Nephron (organoid): ENCODE measurements around the gene LRRC49.
"Not testable (repeated sequence)": the region's sequence is repeated elsewhere in the genome, so short reads cannot be mapped to it uniquely, and the experiment has no call there.

Experiments
- H3K27ac Mint-ChIP-seq, 3 experiments: 2 replicates each; pipeline ENCODE4 v1.8.0; 2020; ENCODE audit warnings: mixed read lengths in 3 of 3, mild to moderate bottlenecking in 2 of 3, moderate library complexity in 1 of 3
- H3K27me3 Mint-ChIP-seq: 2 replicates; pipeline ENCODE4 v1.8.0; 2021; ENCODE audit warnings: low read depth, mild to moderate bottlenecking, moderate library complexity, mixed read lengths
- H3K36me3 Mint-ChIP-seq: 2 replicates; pipeline ENCODE4 v1.8.0; 2020; ENCODE audit warnings: low read depth, mixed read lengths
- H3K4me1 Mint-ChIP-seq: 2 replicates; pipeline ENCODE4 v1.8.0; 2020; ENCODE audit warnings: mixed read lengths
- H3K4me3 Mint-ChIP-seq, 3 experiments: 2 replicates each; pipeline ENCODE4 v1.8.0; 2020; ENCODE audit warnings: mild to moderate bottlenecking in 3 of 3, mixed read lengths in 3 of 3, moderate library complexity in 2 of 3
- H3K9me3 Mint-ChIP-seq: 2 replicates; pipeline ENCODE4 v1.8.0; 2020; ENCODE audit warnings: mixed read lengths
- TF ChIP-seq, protein P1 (sequence below), 3 experiments: fragments of 200-600 bp; sonication (generic); IDR thresholded peaks; one replicate each; pipeline ENCODE4 v1.5.0; 2021; ENCODE audit warnings: antibody characterized with exemption in 3 of 3; ENCODE audit not compliant: unreplicated experiment in 3 of 3

The LRRC49 gene

GRCh38 chr15:70931821-70932220, 39.2 kb downstream of the LRRC49 start:
- peaks cover 13% of the 10 kb centered on the region for H3K9me3 Mint-ChIP-seq
- H3K27ac Mint-ChIP-seq: no peak overlapping the region
- peaks cover 4% of the 10 kb centered on the region for H3K4me1 Mint-ChIP-seq
- no peaks in the 10 kb centered on the region for H3K27me3 Mint-ChIP-seq
- H3K4me3 Mint-ChIP-seq: no peak overlapping the region
- H3K36me3 Mint-ChIP-seq: peaks cover 19% of the 10 kb centered on the region
- TF ChIP-seq, protein P1, sequence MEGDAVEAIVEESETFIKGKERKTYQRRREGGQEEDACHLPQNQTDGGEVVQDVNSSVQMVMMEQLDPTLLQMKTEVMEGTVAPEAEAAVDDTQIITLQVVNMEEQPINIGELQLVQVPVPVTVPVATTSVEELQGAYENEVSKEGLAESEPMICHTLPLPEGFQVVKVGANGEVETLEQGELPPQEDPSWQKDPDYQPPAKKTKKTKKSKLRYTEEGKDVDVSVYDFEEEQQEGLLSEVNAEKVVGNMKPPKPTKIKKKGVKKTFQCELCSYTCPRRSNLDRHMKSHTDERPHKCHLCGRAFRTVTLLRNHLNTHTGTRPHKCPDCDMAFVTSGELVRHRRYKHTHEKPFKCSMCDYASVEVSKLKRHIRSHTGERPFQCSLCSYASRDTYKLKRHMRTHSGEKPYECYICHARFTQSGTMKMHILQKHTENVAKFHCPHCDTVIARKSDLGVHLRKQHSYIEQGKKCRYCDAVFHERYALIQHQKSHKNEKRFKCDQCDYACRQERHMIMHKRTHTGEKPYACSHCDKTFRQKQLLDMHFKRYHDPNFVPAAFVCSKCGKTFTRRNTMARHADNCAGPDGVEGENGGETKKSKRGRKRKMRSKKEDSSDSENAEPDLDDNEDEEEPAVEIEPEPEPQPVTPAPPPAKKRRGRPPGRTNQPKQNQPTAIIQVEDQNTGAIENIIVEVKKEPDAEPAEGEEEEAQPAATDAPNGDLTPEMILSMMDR (IDR thresholded peaks at IDR 0.05; ENCODE audit: unreplicated experiment in 3 of 3): no peak

DNA sequence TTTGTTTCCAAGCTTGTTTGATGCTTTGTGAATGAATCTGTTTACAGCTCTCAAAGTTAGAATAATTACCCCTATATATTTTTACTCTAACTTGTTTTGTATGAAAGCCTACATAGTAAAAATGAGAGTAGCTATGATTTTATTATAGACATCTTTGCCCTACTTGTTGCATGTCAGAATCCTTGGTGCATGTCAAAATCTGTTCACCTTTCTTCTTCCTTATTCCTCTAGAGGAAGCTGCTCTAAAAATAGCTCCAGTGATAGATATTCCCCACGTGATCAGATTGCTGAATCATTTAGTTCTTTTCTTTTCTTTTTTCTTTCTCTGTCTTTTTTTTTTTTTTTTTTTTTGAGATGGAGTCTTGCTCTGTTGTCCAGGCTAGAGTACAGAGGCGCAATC, 39.8 kb downstream of the LRRC49 start:
- no peak overlapping the region for H3K27ac Mint-ChIP-seq
- peaks cover 4% of the 10 kb centered on the region for H3K4me1 Mint-ChIP-seq
- peaks cover 13% of the 10 kb centered on the region for H3K9me3 Mint-ChIP-seq

DNA sequence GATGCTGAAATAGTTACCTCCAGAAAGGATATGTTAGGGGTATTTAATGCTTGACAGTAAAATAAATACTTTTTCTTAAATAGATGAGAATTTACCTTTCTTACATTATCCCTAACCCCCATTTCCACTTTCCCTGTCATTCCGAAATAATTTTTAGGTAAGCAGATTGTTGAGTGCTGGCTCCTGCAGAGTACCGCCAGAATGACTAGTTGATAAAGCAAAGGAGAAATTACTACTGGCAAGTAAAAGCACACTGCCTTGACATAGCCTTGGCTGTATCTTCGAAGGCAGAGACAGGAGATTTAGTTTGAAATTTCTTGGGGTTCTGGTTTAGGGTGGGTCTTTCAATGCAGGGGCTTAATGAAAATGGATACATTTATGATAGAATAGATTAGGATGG, 40.8 kb downstream of the LRRC49 start:
- Mint-ChIP-seq H3K36me3 (peaks cover 14% of the 10 kb centered on the region), H3K9me3 (peaks cover 10% of the 10 kb centered on the region), H3K4me3 (no peak overlapping the region), H3K27me3 (no peaks in the 10 kb centered on the region), H3K4me1 (peaks cover 4% of the 10 kb centered on the region), H3K27ac (peak overlapping the region in 2 of 3 experiments; percentile 22 to 43)
- TF ChIP-seq, protein P1 (IDR thresholded peaks at IDR 0.05; ENCODE audit: unreplicated experiment in 3 of 3): no peak

More for the DNA sequence above, 39.8 kb downstream of the LRRC49 start:
- TF ChIP-seq, protein P1 (IDR thresholded peaks at IDR 0.05; ENCODE audit: unreplicated experiment in 3 of 3): no peak
- Mint-ChIP-seq H3K4me3 (no peak overlapping the region), H3K36me3 (peaks cover 19% of the 10 kb centered on the region), H3K27me3 (no peaks in the 10 kb centered on the region)

DNA sequence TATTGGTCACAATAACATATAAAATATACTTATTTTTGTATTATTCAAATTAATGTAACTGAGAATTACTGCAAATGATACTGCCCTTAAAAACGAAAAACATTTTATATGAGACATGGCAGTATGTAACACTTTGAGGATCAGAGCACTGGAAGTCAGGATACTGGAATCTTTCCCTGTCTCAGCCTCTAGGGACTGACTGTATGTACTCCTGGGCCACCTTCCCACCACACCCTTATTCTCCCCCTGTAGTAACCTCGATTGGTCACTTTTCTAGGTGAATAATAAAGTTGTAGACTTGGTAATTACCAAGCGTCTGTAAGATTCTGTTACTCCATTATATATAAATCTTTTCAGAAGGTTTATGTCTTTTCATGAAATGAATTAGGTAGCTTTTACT, 43.0 kb downstream of the LRRC49 start:
- H3K4me3 Mint-ChIP-seq: no peak overlapping the region
- no peaks in the 10 kb centered on the region for H3K9me3 Mint-ChIP-seq
- H3K36me3 Mint-ChIP-seq: no peaks in the 10 kb centered on the region
- H3K4me1 Mint-ChIP-seq: peaks cover 4% of the 10 kb centered on the region
- TF ChIP-seq, protein P1 (IDR thresholded peaks at IDR 0.05; ENCODE audit: unreplicated experiment in 3 of 3): no peak
- H3K27ac Mint-ChIP-seq: no peak overlapping the region
- H3K27me3 Mint-ChIP-seq: no peaks in the 10 kb centered on the region

DNA sequence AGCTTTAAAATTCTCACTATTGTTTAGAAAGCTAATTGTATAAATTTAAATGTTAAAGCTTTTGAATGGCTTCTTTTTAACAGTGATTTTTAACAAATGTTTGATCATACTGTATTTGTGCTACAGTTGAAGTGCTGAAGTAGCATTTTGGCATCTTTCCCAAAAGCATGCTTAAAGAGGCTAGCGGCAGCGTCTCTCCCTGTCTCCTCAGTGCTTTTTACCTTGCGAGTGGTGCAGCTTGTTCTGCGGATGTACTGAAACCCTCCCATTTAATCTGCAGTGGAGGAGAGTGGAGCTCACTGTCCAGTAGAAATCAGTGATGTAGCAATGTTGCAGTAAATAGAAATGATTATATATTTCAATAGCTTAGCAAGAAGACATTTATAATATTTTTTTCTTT, 43.7 kb downstream of the LRRC49 start:
- H3K27ac Mint-ChIP-seq: no peak overlapping the region
- TF ChIP-seq, protein P1 (IDR thresholded peaks at IDR 0.05; ENCODE audit: unreplicated experiment in 3 of 3): no peak
- no peaks in the 10 kb centered on the region for H3K27me3 Mint-ChIP-seq
- peaks cover 4% of the 10 kb centered on the region for H3K4me1 Mint-ChIP-seq
- no peaks in the 10 kb centered on the region for H3K36me3 Mint-ChIP-seq
- no peak overlapping the region for H3K4me3 Mint-ChIP-seq
- no peaks in the 10 kb centered on the region for H3K9me3 Mint-ChIP-seq

GRCh38 chr15:70943285-70943684, 50.7 kb downstream of the LRRC49 start:
- not testable (repeated sequence) for H3K36me3 Mint-ChIP-seq, H3K27ac Mint-ChIP-seq, H3K9me3 Mint-ChIP-seq, H3K27me3 Mint-ChIP-seq, H3K4me3 Mint-ChIP-seq
- H3K4me1 Mint-ChIP-seq: peaks cover 17% of the 10 kb centered on the region
